PC-9 (cell line): ENCODE data around the gene CNTNAP2. TPM values are rescaled to one million over a fixed set of nuclear protein-coding genes. Genes with fewer than 3 reads are reported as not detected.

Experiments
- BruUV-seq: library from RNA; stranded (reverse); fragments of 400-500 nt; replicated peaks from 2 replicates; lab custom pipeline; 2021; lab: Mats Ljungman, UMichigan
- CTCF ChIA-PET: fragments of 300-600 bp; sonication (Branson Sonifier 250); formaldehyde crosslinking; loops from one replicate; lab custom pipeline; 2022; ENCODE audit warnings: antibody characterized with exemption; lab: Charles Lee
- POLR2A ChIA-PET: fragments of 300-600 bp; sonication (Branson Sonifier 250); formaldehyde crosslinking; loops from one replicate; lab custom pipeline; 2022; ENCODE audit warnings: antibody characterized with exemption; ENCODE audit not compliant: unreplicated experiment; lab: Charles Lee
- DNase-seq, 2 experiments: peaks; one replicate each; pipeline versions ENCODE4 v3.0.0 to v3.0.0-alpha.2; 2015 to 2022; ENCODE audit warnings: mixed read lengths in 1 of 2
- H2AFZ ChIP-seq: fragments of 200-600 bp; sonication (generic); 2 replicates; pipeline ENCODE4 v1.8.1; 2017; ENCODE audit warnings: antibody characterized with exemption
- H3F3A ChIP-seq: fragments of 200-600 bp; sonication (generic); 2 replicates; pipeline ENCODE4 v1.8.1; 2017; ENCODE audit warnings: antibody characterized with exemption, mild to moderate bottlenecking, low read depth; ENCODE audit not compliant: insufficient read depth
- H3K27ac ChIP-seq: fragments of 200-600 bp; sonication (generic); 2 replicates; pipeline ENCODE4 v1.6.1; 2016; ENCODE audit warnings: mixed run types
- H3K27me3 ChIP-seq: fragments of 200-600 bp; sonication (generic); 2 replicates; pipeline ENCODE4 v1.6.1; 2016; ENCODE audit warnings: low read depth, mixed run types; ENCODE audit not compliant: insufficient read depth
- H3K36me3 ChIP-seq: fragments of 200-600 bp; sonication (generic); 2 replicates; pipeline ENCODE4 v1.6.1; 2016; ENCODE audit warnings: low read depth, mixed run types
- H3K4me1 ChIP-seq: fragments of 200-600 bp; sonication (generic); replicated peaks from 2 replicates; pipeline ENCODE4 v1.6.1; 2016; ENCODE audit warnings: mixed run types; ENCODE audit not compliant: insufficient read depth
- H3K4me2 ChIP-seq: fragments of 200-600 bp; sonication (generic); 2 replicates; pipeline ENCODE4 v1.6.1; 2017; ENCODE audit warnings: mixed run types
- H3K4me3 ChIP-seq: fragments of 200-600 bp; sonication (generic); 2 replicates; pipeline ENCODE4 v1.6.1; 2016; ENCODE audit warnings: mixed run types
- H3K79me2 ChIP-seq: fragments of 200-600 bp; sonication (generic); 2 replicates; pipeline ENCODE4 v1.6.1; 2017; ENCODE audit warnings: low read depth, mixed run types
- H3K9me2 ChIP-seq: fragments of 200-600 bp; sonication (generic); 2 replicates; pipeline ENCODE4 v1.8.1; 2017; ENCODE audit warnings: mild to moderate bottlenecking; ENCODE audit not compliant: insufficient read depth
- H3K9me3 ChIP-seq: fragments of 200-600 bp; sonication (generic); 2 replicates; pipeline ENCODE4 v1.8.1; 2016; ENCODE audit warnings: low read depth; ENCODE audit not compliant: insufficient read depth
- H4K20me1 ChIP-seq: fragments of 200-600 bp; sonication (generic); 2 replicates; pipeline ENCODE4 v1.8.1; 2017; ENCODE audit not compliant: insufficient read depth
- CTCF ChIP-seq: fragments of 200-600 bp; sonication (generic); conservative IDR thresholded peaks from 2 replicates; pipeline ENCODE4 v1.6.1; 2017; ENCODE audit warnings: mixed run types, antibody characterized with exemption, mild to moderate bottlenecking, moderate library complexity
- EZH2 ChIP-seq: fragments of 200-600 bp; sonication (generic); IDR thresholded peaks from 2 replicates; pipeline ENCODE4 v1.8.0; 2017; ENCODE audit warnings: antibody characterized with exemption, low read depth
- intact Hi-C: fragments of 100-400 bp; cut with micrococcal nuclease; formaldehyde crosslinking; loops from one replicate; pipeline ENCODE4 v1.10.0; 2022; ENCODE audit not compliant: unreplicated experiment
- total RNA-seq: library from RNA; stranded (reverse); gene quantifications from 2 replicates; pipeline ENCODE4 v1.2.3, GENCODE V29; 2021

The CNTNAP2 gene
- total RNA-seq, 1 experiment from 2014 or later, result not detected

- intact Hi-C loops, result no loop called here
- no peaks in the 10 kb centered on the region for H3K9me2 ChIP-seq
- DNase-seq, result no peak
- no peaks in the 10 kb centered on the region for H3K4me1 ChIP-seq
- H3F3A ChIP-seq, result no peaks in the 10 kb centered on the region
- BruUV-seq, result no TSS peak
- no peak overlapping the region for H3K4me3 ChIP-seq
- no peaks in the 10 kb centered on the region for H3K27me3 ChIP-seq
- CTCF ChIA-PET, result no interaction called here
- H3K36me3 ChIP-seq, result no peaks in the 10 kb centered on the region
- H4K20me1 ChIP-seq, result no peaks in the 10 kb centered on the region
- H3K9me3 ChIP-seq, result no peaks in the 10 kb centered on the region
- H3K79me2 ChIP-seq, result no peaks in the 10 kb centered on the region
- POLR2A ChIA-PET, result no interaction called here
- H3K4me2 ChIP-seq, result no peak overlapping the region
- no peak overlapping the region for H3K27ac ChIP-seq
- H2AFZ ChIP-seq, result no peak overlapping the region
- TF ChIP-seq CTCF (no peak), EZH2 (no peak)
Measured at GRCh38 chr7:148083448-148083847, 1966.8 kb downstream of the CNTNAP2 start.

- Histone ChIP-seq H4K20me1 (no peaks in the 10 kb centered on the region), H3K27ac (no peak overlapping the region), H3K36me3 (no peaks in the 10 kb centered on the region), H3K9me2 (no peaks in the 10 kb centered on the region), H3K27me3 (no peaks in the 10 kb centered on the region), H3K4me3 (no peak overlapping the region), H3K4me1 (no peaks in the 10 kb centered on the region), H3K9me3 (no peaks in the 10 kb centered on the region), H2AFZ (no peak overlapping the region), H3F3A (no peaks in the 10 kb centered on the region), H3K4me2 (no peak overlapping the region), H3K79me2 (no peaks in the 10 kb centered on the region)
- POLR2A ChIA-PET, result no interaction called here
- BruUV-seq, result no TSS peak
- DNase-seq, result peak; percentile 20 to 38
- intact Hi-C loops, result loop anchor here (2.0 kb wide), 2 partner anchors 839 to 1347 kb away; no protein-coding TSS in a partner anchor
- CTCF ChIA-PET, result no interaction called here
- TF ChIP-seq EZH2, result no peak
- TF ChIP-seq CTCF, result peak; percentile 78
Measured at GRCh38 chr7:148084138-148084537, 1967.5 kb downstream of the CNTNAP2 start.

- no peaks in the 10 kb centered on the region for H3F3A ChIP-seq
- no peak for DNase-seq
- no peaks in the 10 kb centered on the region for H3K79me2 ChIP-seq
- H4K20me1 ChIP-seq, result 0 out of 2 replicates have a peak, but pooled peaks cover 5% of the 10 kb centered on the region
- TF ChIP-seq EZH2 (no peak), CTCF (no peak)
- no peak overlapping the region for H3K4me3 ChIP-seq
- H3K27me3 ChIP-seq, result no peaks in the 10 kb centered on the region
- POLR2A ChIA-PET, result no interaction called here
- no peak overlapping the region for H2AFZ ChIP-seq
- no peaks in the 10 kb centered on the region for H3K36me3 ChIP-seq
- no peaks in the 10 kb centered on the region for H3K9me3 ChIP-seq
- no peak overlapping the region for H3K27ac ChIP-seq
- CTCF ChIA-PET, result no interaction called here
- H3K4me2 ChIP-seq, result no peak overlapping the region
- H3K9me2 ChIP-seq, result no peaks in the 10 kb centered on the region
- no TSS peak for BruUV-seq
- intact Hi-C loops, result no loop called here
- H3K4me1 ChIP-seq, result no peaks in the 10 kb centered on the region
Measured at GRCh38 chr7:148091882-148092281, 1975.3 kb downstream of the CNTNAP2 start.
